PFSK-1 (cell line): ENCODE data around the gene CKMT2.

Experiments used
- POLR2AphosphoS5 ChIP-seq: IDR thresholded peaks from 2 replicates; pipeline ENCODE4 v1.6.1; 2012; ENCODE audit warnings: low read depth, mild to moderate bottlenecking, control low read depth, low read length, moderate library complexity
- SIN3A ChIP-seq: IDR thresholded peaks from 2 replicates; pipeline ENCODE4 v1.6.1; 2012; ENCODE audit warnings: mild to moderate bottlenecking, low read length, moderate library complexity, borderline replicate concordance; ENCODE audit not compliant: insufficient read depth
- TF ChIP-seq, protein P1 (sequence below), 2 experiments: IDR thresholded peaks; 2 replicates each; pipeline versions ENCODE4 v1.6.1 to v1.8.0; 2011 to 2012; ENCODE audit warnings: low read depth in 2 of 2, low read length in 2 of 2, control low read depth in 1 of 2, inconsistent platforms in 1 of 2, mild to moderate bottlenecking in 1 of 2, moderate library complexity in 1 of 2; ENCODE audit not compliant: insufficient read depth in 1 of 2

DNA sequence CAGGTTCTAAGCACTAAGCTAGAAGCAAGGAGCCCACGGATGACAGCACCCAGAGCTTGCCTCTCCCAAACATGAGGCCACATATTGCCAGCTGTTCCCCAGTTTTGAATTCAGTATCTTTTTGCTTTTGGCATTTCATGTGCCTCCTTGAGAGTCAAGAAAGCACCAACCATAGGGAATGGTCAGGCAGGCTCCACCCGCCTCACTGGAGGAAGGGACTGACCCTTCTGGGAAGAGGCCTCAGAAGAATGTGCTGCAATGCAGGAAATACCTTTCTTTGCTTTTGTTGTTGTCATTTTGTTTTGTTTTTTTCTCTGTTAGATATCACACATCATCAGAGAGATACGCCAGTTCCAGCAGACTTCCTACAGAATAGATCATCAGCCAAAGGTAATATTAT, 13.7 kb upstream of the CKMT2 start:
- TF ChIP-seq, protein P1, sequence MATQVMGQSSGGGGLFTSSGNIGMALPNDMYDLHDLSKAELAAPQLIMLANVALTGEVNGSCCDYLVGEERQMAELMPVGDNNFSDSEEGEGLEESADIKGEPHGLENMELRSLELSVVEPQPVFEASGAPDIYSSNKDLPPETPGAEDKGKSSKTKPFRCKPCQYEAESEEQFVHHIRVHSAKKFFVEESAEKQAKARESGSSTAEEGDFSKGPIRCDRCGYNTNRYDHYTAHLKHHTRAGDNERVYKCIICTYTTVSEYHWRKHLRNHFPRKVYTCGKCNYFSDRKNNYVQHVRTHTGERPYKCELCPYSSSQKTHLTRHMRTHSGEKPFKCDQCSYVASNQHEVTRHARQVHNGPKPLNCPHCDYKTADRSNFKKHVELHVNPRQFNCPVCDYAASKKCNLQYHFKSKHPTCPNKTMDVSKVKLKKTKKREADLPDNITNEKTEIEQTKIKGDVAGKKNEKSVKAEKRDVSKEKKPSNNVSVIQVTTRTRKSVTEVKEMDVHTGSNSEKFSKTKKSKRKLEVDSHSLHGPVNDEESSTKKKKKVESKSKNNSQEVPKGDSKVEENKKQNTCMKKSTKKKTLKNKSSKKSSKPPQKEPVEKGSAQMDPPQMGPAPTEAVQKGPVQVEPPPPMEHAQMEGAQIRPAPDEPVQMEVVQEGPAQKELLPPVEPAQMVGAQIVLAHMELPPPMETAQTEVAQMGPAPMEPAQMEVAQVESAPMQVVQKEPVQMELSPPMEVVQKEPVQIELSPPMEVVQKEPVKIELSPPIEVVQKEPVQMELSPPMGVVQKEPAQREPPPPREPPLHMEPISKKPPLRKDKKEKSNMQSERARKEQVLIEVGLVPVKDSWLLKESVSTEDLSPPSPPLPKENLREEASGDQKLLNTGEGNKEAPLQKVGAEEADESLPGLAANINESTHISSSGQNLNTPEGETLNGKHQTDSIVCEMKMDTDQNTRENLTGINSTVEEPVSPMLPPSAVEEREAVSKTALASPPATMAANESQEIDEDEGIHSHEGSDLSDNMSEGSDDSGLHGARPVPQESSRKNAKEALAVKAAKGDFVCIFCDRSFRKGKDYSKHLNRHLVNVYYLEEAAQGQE (IDR thresholded peaks at IDR 0.05; ENCODE audit: insufficient read depth in 1 of 2, low read depth in 2 of 2, low read length in 2 of 2), result no peak
- no peak for TF ChIP-seq SIN3A
- TF ChIP-seq POLR2AphosphoS5, result no peak
